Muscle layer of colon (tissue), 2 donors: ENCODE results near the gene ACAA2.

Experiments
- H3K27ac ChIP-seq: one replicate; pipeline ENCODE4 v1.7.0; 2013; ENCODE audit warnings: low read depth, mild to moderate bottlenecking, low read length, moderate library complexity
- H3K27me3 ChIP-seq, 2 donors: one replicate each; pipeline ENCODE4 v1.7.0; 2013; ENCODE audit warnings: low read length in 2 of 2, mild to moderate bottlenecking in 2 of 2; ENCODE audit not compliant: insufficient read depth in 2 of 2, control insufficient read depth in 1 of 2
- H3K36me3 ChIP-seq: one replicate; pipeline ENCODE4 v1.7.0; 2013; ENCODE audit warnings: mild to moderate bottlenecking, low read length; ENCODE audit not compliant: insufficient read depth
- H3K4me1 ChIP-seq: one replicate; pipeline ENCODE4 v1.7.0; 2013; ENCODE audit warnings: mild to moderate bottlenecking, low read length; ENCODE audit not compliant: insufficient read depth
- H3K4me3 ChIP-seq, 2 donors: one replicate each; pipeline ENCODE4 v1.7.0; 2013; ENCODE audit warnings: low read length in 2 of 2, low read depth in 1 of 2, mild to moderate bottlenecking in 1 of 2, moderate library complexity in 1 of 2
- H3K9ac ChIP-seq: one replicate; pipeline ENCODE4 v1.7.0; 2013; ENCODE audit warnings: low read length
- H3K9me3 ChIP-seq: one replicate; pipeline ENCODE4 v1.7.0; 2013; ENCODE audit warnings: mild to moderate bottlenecking, low read length
- donor health status: abdominal sarcoma.
- donor health status: Adenocarcinoma of cecum.

ACAA2 gene

GRCh38 chr18:49745045-49746014 lies 68.0 kb downstream of the ACAA2 start:
- Histone ChIP-seq H3K36me3 (no peaks in the 10 kb centered on the region), H3K9me3 (no peaks in the 10 kb centered on the region), H3K4me1 (no peaks in the 10 kb centered on the region), H3K9ac (no peak overlapping the region), H3K4me3 (no peak overlapping the region), H3K27me3 (no peaks in the 10 kb centered on the region), H3K27ac (no peak overlapping the region)

DNA sequence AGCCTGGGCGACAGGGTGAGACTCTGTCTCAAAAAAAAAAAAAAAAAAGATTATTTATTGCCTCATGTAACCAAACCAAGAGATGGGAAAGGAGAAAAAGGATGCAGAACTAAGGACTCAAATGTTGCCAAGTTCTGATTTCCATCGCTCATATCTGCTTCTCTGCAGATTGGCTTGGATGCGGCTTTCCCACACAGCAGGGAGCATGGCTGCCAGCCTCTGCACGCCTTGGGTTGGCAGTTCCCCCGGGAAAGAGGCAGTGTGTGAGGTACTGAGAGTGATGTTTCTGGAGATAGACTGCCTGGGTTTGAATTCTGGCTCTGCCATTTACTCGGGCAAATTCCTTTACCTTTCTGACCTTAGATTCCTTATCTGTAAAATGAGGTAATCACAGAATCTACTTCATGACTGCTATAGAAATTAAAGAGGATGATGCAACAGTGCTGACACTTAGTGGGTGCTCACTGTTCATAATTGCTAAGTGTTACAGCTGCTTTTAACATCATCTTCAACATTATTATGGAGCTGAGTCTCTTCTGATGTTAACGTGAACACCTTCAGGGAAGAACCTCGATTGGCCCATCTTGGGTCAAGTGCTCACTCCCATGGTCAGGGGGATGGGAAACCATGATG lies 68.8 kb downstream of the ACAA2 start:
- no peaks in the 10 kb centered on the region for H3K27me3 ChIP-seq

DNA sequence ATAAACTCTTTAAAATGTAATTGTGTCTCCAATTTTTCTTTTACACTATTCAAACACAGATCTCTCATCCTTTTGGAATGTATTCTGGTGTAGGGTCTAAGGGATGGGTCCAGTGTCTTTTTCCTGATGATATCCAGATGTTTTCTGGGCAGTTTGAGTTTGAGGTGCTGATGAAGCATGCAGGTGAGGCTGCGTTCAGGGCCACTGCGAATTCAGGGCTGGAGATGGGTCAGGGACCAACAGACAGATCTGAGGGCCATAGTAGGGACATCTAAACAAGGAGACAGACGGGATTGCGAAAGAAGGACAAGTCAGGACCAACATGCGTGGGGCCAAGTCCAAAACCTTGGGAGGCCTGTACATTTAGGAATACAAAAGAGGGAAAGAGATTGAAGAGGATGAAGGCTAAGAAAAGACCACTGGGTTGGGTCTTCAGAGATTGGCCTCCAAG lies 70.2 kb downstream of the ACAA2 start:
- Histone ChIP-seq H3K27ac (no peak overlapping the region), H3K4me3 (no peak overlapping the region), H3K4me1 (no peaks in the 10 kb centered on the region), H3K27me3 (no peaks in the 10 kb centered on the region), H3K36me3 (no peaks in the 10 kb centered on the region), H3K9ac (no peak overlapping the region), H3K9me3 (no peaks in the 10 kb centered on the region)

More for the DNA sequence above, 68.8 kb downstream of the ACAA2 start:
- no peak overlapping the region for H3K27ac ChIP-seq
- no peaks in the 10 kb centered on the region for H3K4me1 ChIP-seq
- no peak overlapping the region for H3K4me3 ChIP-seq
- no peaks in the 10 kb centered on the region for H3K9me3 ChIP-seq
- H3K36me3 ChIP-seq: no peaks in the 10 kb centered on the region
- H3K9ac ChIP-seq: no peak overlapping the region

DNA sequence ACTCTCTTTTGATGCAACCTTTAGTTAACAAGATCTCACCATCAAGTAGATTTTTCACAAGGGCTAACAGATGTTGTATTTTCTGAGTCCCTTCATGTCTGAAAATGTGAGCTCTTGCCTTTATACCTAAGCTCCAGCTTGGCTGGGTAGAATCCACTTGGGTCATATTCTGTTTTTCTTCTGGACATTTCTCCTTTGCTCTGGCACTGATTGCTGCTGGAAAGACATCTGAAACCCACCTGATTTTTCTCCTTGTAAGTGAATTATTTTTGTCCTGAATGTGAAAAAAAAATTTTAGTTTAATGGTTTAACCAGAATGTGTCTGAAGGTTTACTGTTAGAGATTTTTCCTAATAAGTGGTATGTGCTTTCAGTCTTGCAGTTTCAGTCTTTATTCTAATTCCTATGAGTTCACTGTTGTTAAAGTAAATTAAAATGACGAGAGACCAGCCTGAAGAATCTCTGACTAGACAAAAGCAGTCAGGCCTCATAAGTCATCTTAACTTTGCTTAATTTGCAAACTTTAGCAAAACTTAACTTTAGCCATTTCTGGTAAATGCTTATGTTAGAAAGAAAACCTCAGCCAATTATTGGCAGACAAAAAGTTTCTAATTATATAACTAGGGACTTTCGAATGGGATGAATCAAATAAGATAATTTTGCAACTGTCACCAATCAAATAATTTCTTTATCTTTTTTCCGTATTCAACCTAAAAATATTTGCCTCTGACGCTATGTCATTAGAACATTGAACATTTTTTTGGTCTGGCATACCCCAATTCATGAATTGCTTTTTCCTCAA lies 70.8 kb downstream of the ACAA2 start:
- no peaks in the 10 kb centered on the region for H3K4me1 ChIP-seq
- H3K36me3 ChIP-seq: no peaks in the 10 kb centered on the region
- H3K9me3 ChIP-seq: no peaks in the 10 kb centered on the region
- H3K9ac ChIP-seq: no peak overlapping the region
- no peaks in the 10 kb centered on the region for H3K27me3 ChIP-seq
- H3K4me3 ChIP-seq: no peak overlapping the region
- H3K27ac ChIP-seq: no peak overlapping the region

- no peaks in the 10 kb centered on the region for H3K4me1 ChIP-seq
- no peaks in the 10 kb centered on the region for H3K27me3 ChIP-seq
Measured at GRCh38 chr18:49739275-49739674, 74.1 kb downstream of the ACAA2 start.

DNA sequence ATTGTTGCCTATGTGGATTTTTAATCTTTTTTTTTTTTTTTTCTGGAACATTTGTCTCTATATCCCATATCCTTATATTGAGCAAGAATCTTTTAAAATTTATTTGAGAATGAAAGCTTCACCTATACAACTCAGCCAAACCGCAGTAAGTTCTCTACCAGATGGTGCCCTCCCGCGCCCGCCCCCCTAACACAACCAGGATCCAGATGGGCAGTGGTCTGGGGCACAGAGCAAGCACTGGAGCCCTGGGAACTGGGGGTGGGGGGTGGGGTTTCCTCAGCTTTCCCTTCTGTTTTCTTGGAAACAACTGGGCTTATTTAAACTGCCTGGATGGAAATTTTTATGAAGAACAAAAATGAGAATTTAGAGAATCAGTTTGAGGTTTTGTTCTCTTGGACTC lies 74.6 kb downstream of the ACAA2 start:
- Histone ChIP-seq H3K27me3 (no peaks in the 10 kb centered on the region), H3K27ac (no peak overlapping the region), H3K9ac (no peak overlapping the region), H3K9me3 (no peaks in the 10 kb centered on the region), H3K4me1 (no peaks in the 10 kb centered on the region), H3K4me3 (no peak overlapping the region), H3K36me3 (no peaks in the 10 kb centered on the region)

More at GRCh38 chr18:49739275-49739674, 74.1 kb downstream of the ACAA2 start:
- Histone ChIP-seq H3K9me3 (no peaks in the 10 kb centered on the region), H3K4me3 (no peak overlapping the region), H3K9ac (no peak overlapping the region), H3K36me3 (no peaks in the 10 kb centered on the region), H3K27ac (no peak overlapping the region)

GRCh38 chr18:49734836-49735235 lies 78.5 kb downstream of the ACAA2 start:
- no peaks in the 10 kb centered on the region for H3K4me1 ChIP-seq
- no peak overlapping the region for H3K4me3 ChIP-seq
- no peak overlapping the region for H3K9ac ChIP-seq
- H3K27ac ChIP-seq: no peak overlapping the region
- H3K9me3 ChIP-seq: no peaks in the 10 kb centered on the region
- no peaks in the 10 kb centered on the region for H3K27me3 ChIP-seq
- H3K36me3 ChIP-seq: no peaks in the 10 kb centered on the region

DNA sequence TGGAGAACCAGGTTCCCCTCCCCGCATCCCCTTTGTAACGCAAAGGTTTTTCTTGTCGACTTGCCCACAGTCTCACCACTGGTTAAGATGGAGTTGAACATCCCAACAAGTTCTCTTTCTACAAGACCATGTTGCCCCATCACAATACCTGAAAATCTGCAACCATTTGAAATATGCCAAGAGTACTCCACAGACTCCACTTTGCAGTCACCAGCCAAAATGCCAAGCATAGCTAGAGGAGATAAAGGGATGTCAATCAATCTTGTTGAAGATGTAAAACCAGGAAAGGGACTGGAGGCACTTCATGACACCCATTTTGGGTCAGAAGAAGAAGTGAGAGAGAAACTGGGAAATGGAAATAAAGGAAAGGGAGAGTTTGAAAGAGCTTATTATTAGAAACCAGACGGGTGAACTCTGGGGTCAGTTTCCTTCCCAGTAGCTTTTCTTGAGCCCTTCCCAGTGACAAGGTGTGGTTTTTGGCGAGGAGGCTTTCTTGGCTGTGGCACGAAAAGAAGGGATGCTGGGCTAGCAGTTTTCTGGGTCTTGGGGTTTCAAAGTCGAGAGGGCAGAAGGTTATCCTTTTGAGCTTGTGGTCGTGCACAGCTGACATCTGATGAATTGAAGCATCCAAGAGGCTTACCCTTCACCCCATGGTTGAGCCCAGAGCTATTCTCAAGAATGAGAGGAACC lies 79.3 kb downstream of the ACAA2 start:
- Histone ChIP-seq H3K9me3 (no peaks in the 10 kb centered on the region), H3K27ac (no peak overlapping the region), H3K4me3 (no peak overlapping the region), H3K36me3 (no peaks in the 10 kb centered on the region), H3K27me3 (no peaks in the 10 kb centered on the region), H3K4me1 (no peaks in the 10 kb centered on the region), H3K9ac (no peak overlapping the region)

- Histone ChIP-seq H3K4me1 (no peaks in the 10 kb centered on the region), H3K4me3 (no peak overlapping the region), H3K9ac (no peak overlapping the region), H3K36me3 (no peaks in the 10 kb centered on the region), H3K27ac (no peak overlapping the region), H3K9me3 (no peaks in the 10 kb centered on the region), H3K27me3 (no peaks in the 10 kb centered on the region)
Measured at GRCh38 chr18:49733321-49733720, 80.0 kb downstream of the ACAA2 start.
